IPS-NIHi11 (cell line): Measurements from ENCODE around the gene ADGRA1.

Source experiments
- DNase-seq: peaks from one replicate; pipeline ENCODE4 v3.0.0; 2012; ENCODE audit warnings: mixed read lengths, low spot score

Gene ADGRA1

DNA sequence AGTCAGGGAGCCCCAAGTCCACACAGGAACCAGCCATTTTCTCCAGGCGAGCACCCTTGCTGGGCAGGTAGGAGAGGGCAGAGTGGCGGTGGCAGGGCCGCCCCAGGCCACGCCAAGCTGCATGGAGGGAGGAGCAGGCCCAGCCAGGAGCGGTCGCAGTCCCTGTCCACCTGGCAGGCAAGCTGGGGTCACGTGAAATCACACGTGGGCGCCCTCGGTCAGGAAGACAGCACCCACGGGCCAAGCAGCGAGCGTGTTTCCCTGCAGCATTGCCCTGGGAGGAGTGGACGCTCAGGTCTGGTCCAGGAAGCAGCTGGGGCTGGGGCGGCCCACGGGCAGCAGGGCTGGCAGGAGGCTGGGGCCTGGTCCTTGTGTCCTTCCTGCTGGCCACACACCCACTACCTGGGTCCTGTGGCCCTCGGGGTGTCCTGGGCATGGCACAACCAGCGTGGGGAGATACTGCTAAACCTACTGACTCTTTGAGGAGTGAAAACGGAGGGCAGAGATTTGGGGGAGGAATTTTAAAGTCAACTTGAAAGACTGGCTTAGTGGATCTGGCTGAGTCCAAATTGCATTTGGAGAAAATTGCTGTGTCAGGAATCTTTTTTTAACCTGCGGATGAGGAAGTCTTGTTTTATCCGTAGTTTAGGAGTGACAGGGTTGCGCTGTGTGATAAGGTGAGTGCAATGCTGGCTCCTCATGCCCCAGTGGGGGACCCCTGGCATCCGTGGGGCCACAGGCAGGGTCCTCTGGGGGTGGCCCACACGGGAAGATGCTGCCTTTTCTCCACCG, 12.2 kb upstream of the ADGRA1 start:
- DNase-seq, result no peak

DNA sequence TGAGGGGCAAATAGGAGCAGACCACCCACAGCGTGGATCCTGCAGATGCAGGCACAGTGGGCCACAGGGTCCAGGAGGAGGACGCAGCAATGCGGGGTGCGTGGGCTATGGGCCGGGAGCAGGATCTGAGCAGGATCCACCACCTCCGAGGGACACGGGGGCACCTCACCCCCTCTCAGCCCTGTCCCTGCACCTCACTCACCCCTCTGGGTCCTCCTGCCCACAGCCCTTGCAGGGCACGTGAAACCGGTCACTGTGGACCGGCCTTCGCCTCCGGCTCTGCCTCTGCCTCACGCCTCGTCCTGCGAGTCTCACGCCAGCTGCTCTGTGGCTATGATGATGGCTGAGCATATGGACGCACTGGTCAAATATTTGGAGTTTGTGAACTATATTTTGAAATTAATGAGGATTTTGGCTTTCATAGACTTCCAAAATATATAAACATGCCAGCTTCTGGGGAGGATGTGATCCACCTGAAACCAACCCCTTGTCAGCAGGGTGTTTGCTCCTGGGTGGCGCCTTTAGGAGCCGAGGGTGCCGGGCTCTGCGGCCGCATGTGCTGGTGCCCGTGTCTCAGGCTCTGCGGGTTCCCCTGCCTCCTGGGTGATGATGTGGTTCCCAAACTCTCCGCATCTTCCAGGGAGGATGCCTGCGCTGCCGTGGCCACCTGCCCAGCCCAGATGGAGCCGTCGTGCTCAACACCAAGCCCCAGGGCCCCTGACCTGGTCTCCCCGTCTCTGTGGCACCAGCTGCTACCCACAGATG, 11.3 kb upstream of the ADGRA1 start:
- no peak for DNase-seq

DNA sequence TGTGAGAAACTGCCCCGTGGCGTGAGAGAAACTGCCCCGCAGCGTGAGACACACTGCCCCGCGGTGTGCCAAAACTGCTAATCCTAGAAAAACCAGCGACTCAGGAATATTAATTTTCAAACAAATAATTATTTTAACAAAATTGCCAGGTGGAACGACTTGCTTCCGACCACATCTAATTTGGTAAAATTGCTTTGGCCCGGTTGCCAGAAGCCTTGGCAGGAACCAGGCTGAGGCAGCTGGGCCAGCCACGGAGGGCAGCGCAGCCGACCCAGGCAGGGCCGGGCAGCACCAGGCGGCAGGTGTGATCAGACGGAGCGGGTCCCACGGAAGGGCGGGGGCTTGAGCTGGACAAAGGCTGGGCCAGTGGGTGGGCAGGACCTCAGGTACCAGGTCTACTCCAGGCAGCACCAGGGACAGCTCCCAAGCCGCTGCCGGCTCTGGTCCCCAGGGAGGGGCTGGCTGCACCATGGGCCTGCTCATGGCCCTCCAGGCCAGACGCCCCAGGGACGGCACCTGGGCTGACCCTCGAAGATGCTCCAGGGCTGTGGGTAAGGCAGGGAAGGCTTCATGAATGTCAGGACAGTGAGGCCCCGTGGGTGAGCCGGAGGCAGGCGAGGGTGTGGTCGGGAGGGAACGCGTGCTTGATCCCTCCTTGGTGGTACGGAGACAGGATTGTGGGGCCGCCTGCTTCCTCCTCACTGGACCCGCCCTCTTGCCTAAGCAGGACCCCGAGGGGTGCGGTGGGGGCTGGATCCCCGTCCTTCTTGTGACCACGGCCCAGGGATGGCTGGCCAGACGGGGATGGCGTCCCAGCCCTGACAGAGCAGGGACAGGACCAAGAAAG, 7.7 kb upstream of the ADGRA1 start:
- DNase-seq, result peak; percentile 95

DNA sequence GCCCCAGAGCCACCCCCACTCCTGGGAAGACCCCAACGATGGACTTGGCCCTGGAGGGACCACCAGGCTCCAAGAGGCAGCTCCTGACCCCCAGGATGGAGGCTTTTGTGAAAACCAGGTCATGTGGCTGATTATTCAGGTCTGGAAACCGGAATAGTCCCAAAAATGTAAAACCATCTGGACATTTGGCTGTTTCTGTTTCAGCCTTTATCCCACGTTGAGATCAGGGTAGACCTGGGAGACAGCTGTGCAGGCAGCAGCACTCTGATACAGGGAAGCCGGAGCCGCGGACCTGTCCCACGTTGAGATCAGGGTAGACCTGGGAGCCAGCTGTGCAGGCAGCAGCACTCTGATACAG, 7.1 kb upstream of the ADGRA1 start:
- no peak for DNase-seq

DNA sequence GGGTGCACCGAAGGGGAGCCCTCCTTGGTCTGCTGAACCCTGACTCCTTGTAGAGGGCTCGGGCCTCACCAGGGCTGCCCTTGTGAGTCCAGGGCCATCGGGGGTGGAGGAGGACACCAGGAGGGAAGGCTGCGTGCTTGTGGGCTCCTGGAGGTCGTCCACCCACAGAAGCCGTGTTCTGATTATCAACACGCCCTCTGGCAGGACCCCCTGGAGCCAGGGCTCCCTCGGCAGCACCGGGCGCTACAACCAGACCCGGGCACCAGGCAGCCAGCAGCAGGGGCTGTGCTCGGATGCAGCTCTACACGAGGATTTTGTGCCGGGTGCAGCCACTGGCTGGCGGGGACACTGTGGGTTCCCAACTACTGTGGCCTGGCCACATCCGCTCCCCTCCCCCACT, 6.1 kb upstream of the ADGRA1 start:
- no peak for DNase-seq

DNA sequence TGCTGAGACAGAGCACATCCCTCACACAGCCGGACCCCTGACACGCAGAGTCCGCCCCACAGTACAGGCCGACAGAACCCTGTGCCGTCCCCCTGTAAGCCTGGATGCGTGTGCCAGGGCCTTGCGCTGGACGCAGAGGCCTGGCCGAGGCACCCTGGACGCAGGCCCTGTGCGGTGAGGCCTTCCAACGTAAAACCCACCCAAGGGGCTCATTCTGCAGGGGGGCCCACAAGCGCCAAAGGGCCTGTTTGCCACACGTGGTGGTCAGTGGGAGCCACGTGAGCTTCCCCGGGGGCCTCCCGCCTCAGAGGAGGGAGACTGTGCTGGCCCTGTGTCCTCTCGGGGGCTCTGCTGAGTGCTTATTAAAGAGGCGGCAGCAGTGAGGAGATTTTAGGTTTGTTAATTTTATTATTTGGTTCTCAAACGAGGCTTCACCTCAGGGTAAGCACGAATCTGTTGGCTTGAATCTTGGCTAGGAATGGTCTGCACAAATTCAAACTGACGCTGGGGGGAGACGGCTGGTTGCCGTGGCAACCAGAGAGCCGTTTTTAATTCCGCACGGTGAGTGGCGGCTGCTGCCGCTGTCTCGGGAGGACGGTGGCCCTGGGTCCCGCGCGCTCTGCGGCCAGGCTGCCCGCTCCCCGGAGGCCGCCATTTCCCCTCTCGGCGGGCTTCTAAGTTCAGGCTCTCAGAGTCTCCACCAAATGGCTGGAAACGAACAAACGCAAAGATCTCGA, 4.9 kb upstream of the ADGRA1 start:
- peak; percentile 68 for DNase-seq

DNA sequence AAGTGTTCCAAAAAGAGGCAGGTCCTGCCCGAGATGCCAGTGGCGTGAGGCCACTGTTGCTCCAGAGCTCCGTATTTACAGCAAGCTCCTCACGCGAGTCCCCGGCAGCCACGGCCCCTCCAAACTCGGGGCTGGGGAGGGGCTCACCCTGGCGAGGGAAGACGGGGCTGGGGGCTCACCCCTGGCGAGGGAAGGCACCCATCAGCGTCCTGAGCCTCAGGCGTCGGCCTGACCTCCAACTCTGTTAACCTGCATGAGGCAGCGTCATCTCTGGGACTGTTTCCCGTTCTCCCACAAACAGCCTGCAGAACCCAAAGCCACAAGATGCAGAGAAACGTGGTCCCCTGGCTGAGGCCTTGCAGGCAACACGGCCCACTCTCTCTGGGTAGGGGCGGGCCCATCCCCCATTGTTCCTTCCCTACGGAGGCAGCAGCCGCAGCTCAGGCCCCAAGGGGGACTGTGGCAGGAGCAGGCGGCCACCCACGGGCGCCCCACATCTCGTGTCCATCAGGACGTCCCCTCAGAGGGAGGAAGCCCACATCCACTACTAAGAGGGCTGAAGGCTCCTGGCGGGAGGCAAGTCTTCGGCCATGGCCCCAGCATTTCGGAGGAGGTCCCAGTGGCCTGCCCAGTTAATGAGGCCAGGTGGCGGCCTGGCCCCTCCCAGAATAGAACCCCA, 4.2 kb upstream of the ADGRA1 start:
- no peak for DNase-seq

DNA sequence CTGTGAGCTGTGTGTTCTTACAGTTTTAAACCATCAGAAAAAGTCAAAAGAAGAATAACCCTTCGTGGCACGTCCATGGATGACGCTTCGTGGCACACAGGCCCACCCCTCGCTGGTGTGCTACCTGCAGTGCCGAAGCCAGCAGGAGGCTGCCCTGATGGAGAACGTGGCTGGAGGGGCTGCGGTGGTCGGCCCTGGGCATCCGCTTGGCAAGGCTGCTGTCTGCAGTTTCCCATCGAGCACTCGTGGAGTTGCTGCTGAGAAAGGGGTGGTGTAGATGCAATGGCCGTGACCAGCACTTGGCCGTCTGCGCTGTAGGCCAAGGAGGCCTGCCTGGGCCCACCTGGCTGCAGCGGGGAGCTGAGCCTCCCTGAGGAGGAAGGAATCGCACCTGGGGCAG, 3.2 kb upstream of the ADGRA1 start:
- no peak for DNase-seq

DNA sequence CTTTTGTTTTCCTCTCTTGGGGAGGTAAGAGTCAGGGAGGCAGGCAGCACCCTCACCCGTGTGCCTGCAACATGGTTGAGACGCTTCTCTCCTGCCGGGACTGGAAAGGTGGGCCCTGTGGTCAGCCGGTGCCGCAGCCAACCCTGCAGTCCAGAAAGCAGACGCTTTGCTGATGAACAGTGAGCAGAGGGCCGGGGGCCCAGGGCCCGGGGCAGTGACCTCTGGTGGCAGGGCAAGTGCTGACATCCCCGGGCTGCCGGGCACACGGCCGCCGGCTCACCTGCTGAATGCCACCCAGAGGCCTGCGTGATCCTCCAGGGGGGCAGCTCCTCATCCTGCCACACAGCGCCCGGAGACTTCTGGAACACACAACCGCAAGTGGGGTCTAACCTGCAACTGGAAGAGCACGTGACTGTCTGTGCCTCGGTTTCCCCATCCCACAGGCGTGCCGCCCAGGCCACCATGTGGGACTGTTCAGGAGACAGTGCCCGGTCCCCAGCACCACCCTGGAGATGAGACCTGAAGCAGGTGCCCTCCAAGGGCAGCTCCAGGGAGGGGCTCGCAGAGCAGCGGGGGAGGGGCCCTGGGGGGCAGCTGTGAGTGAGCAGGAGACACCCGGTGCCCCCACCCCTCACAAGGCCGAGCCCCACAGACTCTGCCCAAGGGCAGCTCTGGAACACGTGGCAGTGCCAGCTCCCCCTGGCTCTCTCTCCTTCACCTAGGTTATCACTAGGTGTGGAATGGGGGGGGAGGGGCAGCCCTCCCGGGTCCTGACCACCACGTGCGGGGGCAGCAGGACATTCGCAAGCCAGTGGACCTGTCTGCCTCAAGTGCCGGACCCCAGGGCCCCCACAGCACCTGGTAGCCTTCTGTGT, 2.2 kb upstream of the ADGRA1 start:
- DNase-seq, result no peak

DNA sequence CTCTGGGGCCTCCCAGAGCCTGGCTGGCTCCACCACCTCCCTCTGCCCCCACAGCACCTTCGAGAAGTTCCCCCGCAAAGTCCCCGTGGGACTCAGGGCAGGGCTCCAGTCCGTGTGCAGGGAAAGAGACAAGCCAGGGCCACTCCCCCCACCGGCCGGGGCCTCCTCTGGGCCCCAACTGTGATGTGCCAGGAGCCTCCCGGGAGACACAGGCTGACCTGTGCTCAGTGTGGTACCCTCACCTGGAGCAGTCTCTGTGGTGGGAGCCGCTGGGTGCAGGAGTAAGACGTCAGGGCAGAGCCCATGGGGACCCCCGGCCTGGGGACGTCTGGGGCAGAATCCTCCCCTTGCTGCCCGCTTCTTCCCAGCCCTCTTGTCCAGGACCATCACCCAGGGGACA, 1.5 kb upstream of the ADGRA1 start:
- no peak for DNase-seq

DNA sequence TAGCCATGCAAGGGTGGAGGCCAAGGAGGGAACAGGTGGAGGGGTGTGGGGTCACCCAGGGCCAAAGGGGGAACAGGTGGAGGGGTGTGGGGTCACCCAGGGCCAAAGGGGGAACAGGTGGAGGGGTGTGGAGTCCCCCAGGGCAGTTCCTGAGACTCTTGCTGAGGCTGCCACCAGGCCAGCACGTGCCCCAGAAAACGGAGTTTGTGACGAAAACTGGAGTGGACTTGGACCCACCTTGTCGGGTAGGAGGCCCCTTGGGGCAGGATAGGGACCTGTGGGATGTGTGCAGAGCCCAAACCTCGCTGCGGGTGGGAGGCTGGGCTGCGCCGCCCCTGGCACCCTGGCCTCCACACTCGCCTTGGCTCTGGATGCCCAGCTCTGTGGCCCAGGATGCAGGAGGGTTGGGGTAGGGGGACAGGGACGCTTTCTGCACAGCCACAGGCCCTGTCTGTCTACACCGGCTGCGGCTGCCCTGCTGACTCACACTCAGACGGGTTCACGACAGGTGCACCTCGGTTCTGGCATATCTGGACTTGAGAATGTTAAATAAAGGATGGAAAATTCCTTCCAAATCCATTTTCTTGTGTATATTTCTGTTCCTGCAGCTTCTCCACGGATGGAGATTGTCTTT, 562 bp upstream of the ADGRA1 start:
- DNase-seq, result no peak

DNA sequence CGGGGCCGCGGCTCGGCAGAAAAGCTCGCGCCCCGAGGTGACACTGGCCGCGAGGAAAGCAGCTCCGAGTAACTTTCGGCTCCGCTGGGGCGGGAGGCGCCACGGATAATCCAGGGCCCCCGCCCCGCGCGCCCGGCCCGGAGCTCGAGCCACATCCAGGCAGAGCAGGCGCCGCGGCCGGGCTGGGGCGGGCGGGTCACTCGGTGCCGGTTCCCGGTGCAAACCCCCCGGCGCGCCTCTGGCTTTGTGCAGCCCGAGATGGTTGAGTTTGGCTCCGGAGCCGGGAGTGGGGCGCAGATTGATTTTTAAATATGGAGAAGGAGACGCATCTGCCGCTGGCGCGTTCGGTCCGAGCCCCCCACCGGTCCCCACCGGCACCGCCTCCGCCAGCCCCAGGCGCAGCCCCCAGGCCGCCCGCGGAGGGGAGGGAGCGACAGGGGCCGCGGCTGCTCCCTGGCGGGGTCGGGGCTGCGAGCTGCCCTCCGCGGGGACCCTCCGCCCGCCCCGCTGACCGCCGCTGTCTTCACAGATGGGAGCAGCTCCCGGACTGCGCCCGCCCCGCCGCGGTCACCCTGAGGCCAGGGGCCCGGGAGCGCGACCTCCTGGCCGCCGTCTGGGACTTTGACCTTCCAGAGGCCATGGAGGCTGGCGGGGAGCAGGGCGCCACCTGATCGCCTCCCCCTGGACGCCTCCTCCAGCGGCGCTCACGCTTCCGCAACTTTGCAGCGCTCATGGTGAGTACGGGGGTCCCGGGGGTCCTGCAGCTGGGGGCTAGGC, 643 bp downstream of the ADGRA1 start:
- DNase-seq, result no peak

DNA sequence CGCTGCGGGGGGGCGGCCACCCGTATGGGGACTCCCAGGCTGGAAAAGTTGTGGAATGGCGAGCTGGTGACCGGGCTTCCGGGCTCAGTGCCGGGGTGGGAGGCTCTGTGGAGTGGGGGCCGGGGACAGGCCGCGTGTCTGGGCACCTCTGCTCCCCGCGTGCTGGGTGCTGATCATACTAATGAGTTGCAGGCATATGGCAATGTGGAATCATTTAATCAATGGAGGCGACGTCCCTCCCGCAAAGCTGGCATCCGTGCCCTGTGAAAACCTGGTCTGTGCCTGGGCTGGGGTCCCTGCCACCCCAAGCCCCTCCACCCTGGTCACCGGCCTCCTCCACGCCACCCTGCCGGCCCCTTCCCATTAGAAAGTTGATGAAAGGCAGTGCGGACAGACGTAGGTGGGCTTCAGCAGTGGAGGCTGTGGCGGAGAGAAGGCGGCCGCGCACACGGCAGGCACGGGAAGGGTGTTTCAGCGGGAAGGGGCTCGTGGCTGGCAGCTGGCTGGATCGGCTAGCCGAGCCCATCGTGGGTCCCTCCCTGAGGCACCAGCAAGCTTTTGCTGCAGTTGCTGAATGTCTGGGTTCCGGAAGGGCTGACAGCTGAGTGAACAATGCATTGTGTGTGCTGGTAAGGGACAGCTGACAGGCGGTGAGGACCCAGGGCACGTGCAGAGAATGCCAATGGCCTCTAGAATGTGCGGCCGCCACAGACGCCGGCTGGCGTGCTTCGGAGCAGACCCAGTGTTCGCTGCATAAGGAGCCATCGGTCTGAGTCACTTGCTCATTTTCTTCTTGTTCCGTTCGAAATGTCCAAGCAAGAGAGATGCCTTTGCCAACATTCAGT, 1.5 kb downstream of the ADGRA1 start:
- no peak for DNase-seq

DNA sequence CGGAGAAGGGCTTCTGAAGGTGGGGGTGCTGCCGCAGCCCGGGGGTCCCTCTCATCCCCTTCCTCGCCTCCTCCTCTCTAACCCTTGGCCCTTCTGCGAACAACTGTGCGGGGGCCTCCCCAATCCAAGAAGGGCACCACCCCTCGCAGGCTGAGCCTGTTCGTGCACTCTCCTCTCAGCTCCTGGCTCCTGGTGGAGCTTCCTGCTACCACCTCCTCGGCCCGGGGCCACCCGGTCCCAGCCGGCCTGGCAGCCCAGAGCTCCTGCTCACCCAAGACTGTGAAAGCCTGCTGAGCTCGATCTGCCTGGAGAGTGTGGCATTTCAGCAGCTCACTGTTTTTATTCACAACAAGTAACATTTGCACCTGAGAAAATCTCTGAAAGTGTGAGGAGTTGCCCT, 2.4 kb downstream of the ADGRA1 start:
- DNase-seq, result no peak

DNA sequence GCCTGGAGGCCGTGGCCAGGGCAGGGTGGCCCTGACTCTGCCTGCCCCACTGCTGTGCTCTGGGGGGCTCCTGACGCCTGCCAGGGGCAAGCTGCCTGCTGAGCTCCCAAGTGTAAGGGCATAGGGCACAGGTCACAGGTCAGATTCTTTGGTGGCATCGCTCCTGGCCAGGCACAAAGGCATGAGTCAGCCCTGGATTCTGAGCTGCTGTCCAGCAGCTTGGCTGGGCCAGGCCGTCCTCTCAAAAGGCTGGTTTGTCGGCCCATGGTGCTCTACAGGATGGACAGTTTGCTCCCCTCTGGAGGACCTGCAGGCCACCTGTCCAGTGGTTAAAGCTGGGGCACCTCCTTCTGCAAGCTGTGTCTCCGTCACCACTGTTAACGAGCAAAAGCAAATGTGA, 2.9 kb downstream of the ADGRA1 start:
- no peak for DNase-seq

DNA sequence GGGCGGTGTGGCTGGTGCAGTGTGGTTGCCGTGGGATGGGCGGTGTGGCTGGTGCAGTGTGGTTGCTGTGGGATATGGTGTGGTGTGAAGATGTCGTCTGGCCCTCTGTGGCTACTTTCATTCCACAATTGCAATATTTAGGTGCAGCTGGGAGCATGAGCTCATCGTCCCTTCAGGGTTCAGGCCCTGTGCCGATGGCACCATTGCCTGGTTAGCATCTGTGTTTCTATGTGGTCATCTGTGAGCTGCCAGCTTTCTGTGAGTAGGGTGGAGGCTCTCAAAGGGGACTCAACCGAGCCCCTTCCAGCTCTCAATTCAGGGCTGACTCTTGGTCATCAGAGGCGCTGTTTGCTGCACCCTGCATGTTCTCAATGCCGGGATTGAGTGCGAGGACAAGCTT, 3.6 kb downstream of the ADGRA1 start:
- DNase-seq, result no peak

DNA sequence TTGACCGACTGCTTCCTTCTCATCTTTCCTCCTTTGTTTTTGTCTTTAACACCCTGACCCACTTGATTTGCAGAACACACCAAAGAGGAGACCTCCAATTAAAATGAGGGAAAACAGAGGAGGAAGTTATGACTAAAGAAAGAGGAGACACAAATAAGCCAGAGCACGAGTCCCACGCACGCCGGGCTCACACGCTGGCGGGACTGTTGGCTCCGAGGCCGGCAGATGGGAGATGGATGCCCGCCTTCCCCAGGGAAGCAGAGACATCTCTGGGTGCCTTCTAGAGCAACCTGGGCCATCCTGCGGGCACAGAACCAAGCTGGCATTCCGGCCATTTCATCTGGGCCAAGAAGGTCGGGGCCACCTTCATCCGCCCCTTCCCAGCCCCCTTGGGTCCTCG, 5.6 kb downstream of the ADGRA1 start:
- no peak for DNase-seq

DNA sequence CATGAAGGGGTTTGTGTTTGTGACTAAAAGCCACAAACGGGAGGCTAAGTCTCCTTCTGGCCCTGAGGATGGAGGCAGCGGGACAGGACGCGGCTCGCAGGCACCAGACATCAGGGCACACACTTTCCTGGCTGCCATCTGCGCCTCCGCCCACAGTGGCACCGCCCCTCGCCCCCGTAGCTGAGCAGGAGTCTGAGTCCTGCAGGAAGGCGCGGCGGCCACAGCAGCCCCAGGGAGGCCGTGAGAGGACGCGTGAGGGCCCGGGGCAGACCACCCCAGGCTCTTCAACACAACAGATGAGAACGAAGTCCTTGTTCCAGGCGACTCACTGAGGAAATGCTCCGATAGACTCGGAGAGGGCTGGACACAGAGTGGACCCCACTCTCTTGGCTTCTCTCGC, 6.6 kb downstream of the ADGRA1 start:
- DNase-seq, result no peak
